ENCODE data around the gene XPR1.

GRCh38 chr1:180928331-180929230, 296.8 kb downstream of the XPR1 start:
- TF ChIP-seq EGR1 (IDR thresholded peaks at IDR 0.05; ENCODE audit: borderline replicate concordance in 1 of 2, low read depth in 2 of 2, low read length in 2 of 2) (no peak), EZH2 (IDR thresholded peaks at IDR 0.05; ENCODE audit: borderline replicate concordance, control insufficient read depth, low read depth, low read length) (no peak), CTCF (IDR thresholded peaks at IDR 0.05 in 2 of 3, conservative IDR thresholded peaks at IDR 0.05 in 1 of 3; ENCODE audit: control insufficient read depth in 2 of 3, extremely low read depth in 1 of 3, insufficient read depth in 1 of 3, low read depth in 3 of 3, low read length in 3 of 3) (no peak), SIN3A (IDR thresholded peaks at IDR 0.05; ENCODE audit: low read depth, low read length) (no peak), BRCA1 (IDR thresholded peaks at IDR 0.05; ENCODE audit: low read depth, low read length) (no peak), CHD2 (IDR thresholded peaks at IDR 0.05; ENCODE audit: borderline replicate concordance, low read depth, low read length) (no peak), ZNF384 (IDR thresholded peaks at IDR 0.05; ENCODE audit: borderline replicate concordance, low read depth, low read length) (no peak), BCL11A (IDR thresholded peaks at IDR 0.05; ENCODE audit: low read depth, low read length) (no peak), LARP7 (IDR thresholded peaks at IDR 0.05) (no peak), HCFC1 (IDR thresholded peaks at IDR 0.05; ENCODE audit: low read length) (no peak), ELK1 (IDR thresholded peaks at IDR 0.05; ENCODE audit: low read depth, low read length) (no peak), SPI1 (IDR thresholded peaks at IDR 0.05; ENCODE audit: borderline replicate concordance, insufficient read depth, low read depth, low read length) (no peak)
